ENCODE measurements around the gene PKMYT1.

DNA sequence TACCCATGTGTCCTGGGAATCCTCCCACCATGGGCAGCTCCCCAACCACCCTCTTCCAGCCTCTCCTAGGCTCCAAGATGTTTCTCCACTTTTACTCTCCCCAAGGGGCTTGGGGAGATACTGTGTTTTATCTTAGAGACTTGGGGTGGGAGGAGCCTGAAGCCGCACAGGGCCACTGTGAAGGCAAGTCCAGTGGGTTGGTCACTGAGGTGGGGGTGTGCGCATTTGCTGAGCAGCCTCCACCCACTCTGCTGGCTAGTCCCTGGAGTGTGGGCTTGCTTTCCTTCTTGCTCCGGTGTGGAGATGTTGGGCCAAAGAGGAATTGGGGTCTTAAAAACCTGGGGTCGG, 28.4 kb upstream of the PKMYT1 start:
- no peak for TF ChIP-seq BHLHE40 (IDR thresholded peaks at IDR 0.05; ENCODE audit: borderline replicate concordance)
- no peak for TF ChIP-seq FOXK2 (IDR thresholded peaks at IDR 0.05)

Measured in HEK293T (cell line).